Left ventricle myocardium inferior (tissue), 1 donor: ENCODE data around the gene LIMCH1. TPM values are rescaled to one million over a fixed set of nuclear protein-coding genes. Genes with fewer than 3 reads are reported as not detected.
A peak's percentile ranks its signal among the peaks of the same experiment; 100 is the strongest.

ENCODE experiments used
- DNase-seq: peaks from one replicate; pipeline ENCODE4 v3.0.0-alpha.2; 2020
- H3K27ac ChIP-seq: fragments of 200-600 bp; replicated peaks from 2 replicates; pipeline ENCODE4 v1.8.0; 2021
- H3K27me3 ChIP-seq: fragments of 200-600 bp; 2 replicates; pipeline ENCODE4 v1.8.0; 2021; ENCODE audit warnings: low read depth
- H3K36me3 ChIP-seq: fragments of 200-600 bp; 2 replicates; pipeline ENCODE4 v1.8.0; 2021
- H3K4me1 ChIP-seq: fragments of 200-600 bp; 2 replicates; pipeline ENCODE4 v1.8.0; 2021
- H3K4me3 ChIP-seq: fragments of 200-600 bp; 2 replicates; pipeline ENCODE4 v1.8.0; 2021; ENCODE audit warnings: mild to moderate bottlenecking, moderate library complexity
- H3K9me3 ChIP-seq: fragments of 200-600 bp; replicated peaks from 2 replicates; pipeline ENCODE4 v1.8.0; 2021
- CTCF ChIP-seq: fragments of 200-600 bp; IDR thresholded peaks from 2 replicates; pipeline ENCODE4 v1.8.0; 2021; ENCODE audit warnings: antibody characterized with exemption, mild to moderate bottlenecking, borderline replicate concordance
- intact Hi-C: fragments of 100-400 bp; cut with micrococcal nuclease; formaldehyde crosslinking; loops from one replicate; pipeline ENCODE4 v1.11.0; 2022
- total RNA-seq: library from RNA; stranded (reverse); fragmentation: NEBNext Ultra II Directional; extraction: Animal tissue kit (Norgen Biotek cat#: 25700); gene quantifications from one replicate; pipeline ENCODE4 v1.2.1, GENCODE V29; 2021
- donor health status: DM: no; HTN: yes; CAD: no; lungs with severe emphysema.

The LIMCH1 gene
- total RNA-seq, 1 donor from 2014 or later: 382 TPM

DNA sequence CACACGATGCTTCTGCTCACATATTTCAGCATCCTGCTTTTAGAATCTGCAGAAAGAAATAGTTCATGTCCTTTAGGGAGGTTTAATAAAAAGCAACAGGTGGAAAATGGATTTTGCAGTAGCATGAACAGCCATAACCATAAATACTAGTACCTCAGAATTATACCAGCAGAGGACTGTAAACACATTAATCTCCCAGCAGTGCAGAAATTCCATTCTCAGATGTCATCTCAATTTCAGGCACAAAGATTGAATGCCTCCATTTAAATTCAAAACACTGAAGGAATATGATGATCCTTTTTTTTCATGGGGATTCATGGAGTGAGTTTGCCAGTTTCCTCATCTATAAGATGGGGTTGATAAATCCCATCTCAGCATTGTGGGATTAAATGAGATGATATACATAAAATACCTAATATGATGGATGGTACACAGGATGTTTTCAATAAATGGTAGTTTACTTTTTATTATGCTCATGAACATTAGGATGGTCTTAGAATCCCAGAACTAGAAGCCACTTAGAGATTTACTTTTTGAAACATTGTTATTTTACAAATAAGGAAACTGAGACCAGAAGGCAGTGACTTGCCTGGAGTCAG is 566 bp upstream of the LIMCH1 start:
- peak overlapping the region; percentile 91 for H3K27ac ChIP-seq
- intact Hi-C loops: no loop called here
- no peak for TF ChIP-seq CTCF
- H3K36me3 ChIP-seq: no peaks in the 10 kb centered on the region
- H3K27me3 ChIP-seq: no peaks in the 10 kb centered on the region
- peaks cover 100% of the 10 kb centered on the region for H3K4me1 ChIP-seq
- H3K9me3 ChIP-seq: no peaks in the 10 kb centered on the region
- DNase-seq: no peak
- H3K4me3 ChIP-seq: peak overlapping the region; percentile 60

DNA sequence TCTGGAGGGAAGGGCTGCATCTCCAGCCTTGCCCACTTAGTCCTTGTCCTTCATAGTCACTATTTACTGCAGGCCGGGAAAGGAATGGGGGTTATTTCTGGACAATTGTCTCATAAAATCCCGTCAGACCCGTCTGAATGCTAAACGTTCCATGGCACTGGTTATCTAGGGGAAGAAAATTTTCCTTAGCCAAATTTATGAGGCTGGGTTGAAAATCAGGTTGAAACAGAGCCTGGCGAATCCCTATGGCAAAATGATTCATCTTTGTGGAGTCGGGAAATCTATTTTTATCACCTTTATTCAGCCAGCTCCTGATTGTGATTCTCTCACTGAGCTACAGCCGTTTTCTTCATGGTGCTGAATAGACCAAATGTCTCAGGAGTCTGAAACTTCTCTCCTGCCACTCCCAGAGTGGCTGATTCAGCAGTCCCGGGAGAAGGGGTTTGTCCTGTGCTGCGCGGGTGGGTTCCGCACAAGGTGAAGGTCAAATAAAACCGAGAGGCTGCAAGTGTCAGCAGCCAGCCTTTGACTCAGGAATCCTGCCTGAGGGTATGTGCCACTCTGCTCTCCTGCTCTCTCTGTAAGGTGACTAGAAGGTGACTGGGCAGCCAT is 1.0 kb downstream of the LIMCH1 start:
- Histone ChIP-seq H3K27me3 (no peaks in the 10 kb centered on the region), H3K27ac (peak overlapping the region; percentile 91), H3K36me3 (no peaks in the 10 kb centered on the region), H3K4me1 (peaks cover 100% of the 10 kb centered on the region), H3K9me3 (no peaks in the 10 kb centered on the region), H3K4me3 (peak overlapping the region; percentile 60)
- intact Hi-C loops: no loop called here
- peak; percentile 20 for DNase-seq
- no peak for TF ChIP-seq CTCF

- H3K4me1 ChIP-seq: peaks cover 100% of the 10 kb centered on the region
Observed at GRCh38 chr4:41539711-41540110, 1.8 kb downstream of the LIMCH1 start.

DNA sequence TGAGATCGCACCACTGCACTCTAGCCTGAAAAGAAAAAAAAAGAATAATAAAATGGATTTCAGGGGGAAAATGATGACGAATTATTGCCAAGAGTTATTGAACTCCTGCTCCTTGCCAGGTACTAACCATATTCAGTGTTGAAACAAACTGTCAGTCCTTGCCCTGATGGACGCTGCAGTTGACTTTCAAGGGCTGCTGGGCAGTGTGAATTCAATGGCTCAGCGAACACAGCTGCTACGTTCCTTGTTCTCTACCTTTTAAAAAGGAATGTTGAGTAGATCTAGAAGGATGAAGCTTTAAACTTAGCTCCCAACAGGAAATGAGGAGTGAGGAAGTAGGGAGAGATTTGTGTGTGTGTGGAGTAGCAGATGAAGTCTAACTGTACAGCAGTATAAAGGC is 2.7 kb downstream of the LIMCH1 start:
- H3K36me3 ChIP-seq: no peaks in the 10 kb centered on the region
- peak overlapping the region; percentile 91 for H3K27ac ChIP-seq
- H3K4me3 ChIP-seq: no peak overlapping the region
- DNase-seq: no peak
- no peak for TF ChIP-seq CTCF
- H3K27me3 ChIP-seq: no peaks in the 10 kb centered on the region
- H3K9me3 ChIP-seq: no peaks in the 10 kb centered on the region
- intact Hi-C loops: no loop called here
- peaks cover 100% of the 10 kb centered on the region for H3K4me1 ChIP-seq

More at GRCh38 chr4:41539711-41540110, 1.8 kb downstream of the LIMCH1 start:
- intact Hi-C loops: no loop called here
- no peak for DNase-seq
- Histone ChIP-seq H3K9me3 (no peaks in the 10 kb centered on the region), H3K27me3 (no peaks in the 10 kb centered on the region), H3K36me3 (no peaks in the 10 kb centered on the region), H3K4me3 (peak overlapping the region; percentile 60), H3K27ac (peak overlapping the region; percentile 91)
- no peak for TF ChIP-seq CTCF

DNA sequence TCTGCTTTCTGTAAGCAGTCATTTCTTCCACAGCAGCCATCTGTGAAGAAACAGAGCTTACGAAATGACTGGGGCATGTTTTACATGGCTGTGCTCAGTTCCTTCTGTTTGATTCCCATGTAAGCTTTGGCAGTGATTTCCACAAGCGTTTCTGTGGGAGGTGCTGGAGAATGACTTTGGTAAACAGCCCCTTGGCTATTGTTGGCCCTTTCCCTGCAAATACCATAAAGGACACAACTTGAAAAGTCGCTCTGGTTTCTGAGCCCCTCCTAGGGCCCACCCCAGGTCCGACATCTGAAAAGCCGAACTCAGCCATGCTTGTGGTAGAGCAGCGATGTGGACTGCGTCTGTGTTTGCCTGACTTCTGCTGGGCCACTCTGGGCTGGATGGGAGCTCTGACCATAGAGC is 3.7 kb downstream of the LIMCH1 start:
- no peak for TF ChIP-seq CTCF
- no peaks in the 10 kb centered on the region for H3K27me3 ChIP-seq
- DNase-seq: no peak
- peaks cover 97% of the 10 kb centered on the region for H3K4me1 ChIP-seq
- H3K9me3 ChIP-seq: no peaks in the 10 kb centered on the region
- peak overlapping the region; percentile 91 for H3K27ac ChIP-seq
- no peak overlapping the region for H3K4me3 ChIP-seq
- no peaks in the 10 kb centered on the region for H3K36me3 ChIP-seq
- intact Hi-C loops: no loop called here
